GM12865 (cell line): ENCODE results near the gene SDHAF2.
"Not testable (repeated sequence)": the region's sequence is repeated elsewhere in the genome, so short reads cannot be mapped to it uniquely, and the experiment has no call there.

Experiments used
- DNase-seq: peaks from one replicate; pipeline ENCODE4 v3.0.0; 2010; ENCODE audit warnings: low read depth
- H3K4me3 ChIP-seq: 2 replicates; pipeline ENCODE4 v1.5.1; 2011; ENCODE audit warnings: mild to moderate bottlenecking, low read depth, low read length, control low read depth
- TF ChIP-seq, protein P1 (sequence below): IDR thresholded peaks from 2 replicates; pipeline ENCODE4 v1.5.1; 2011; ENCODE audit warnings: low read length, control low read depth, low read depth, inconsistent platforms; ENCODE audit not compliant: insufficient read depth; ENCODE audit errors: missing control alignments

SDHAF2 gene

DNA sequence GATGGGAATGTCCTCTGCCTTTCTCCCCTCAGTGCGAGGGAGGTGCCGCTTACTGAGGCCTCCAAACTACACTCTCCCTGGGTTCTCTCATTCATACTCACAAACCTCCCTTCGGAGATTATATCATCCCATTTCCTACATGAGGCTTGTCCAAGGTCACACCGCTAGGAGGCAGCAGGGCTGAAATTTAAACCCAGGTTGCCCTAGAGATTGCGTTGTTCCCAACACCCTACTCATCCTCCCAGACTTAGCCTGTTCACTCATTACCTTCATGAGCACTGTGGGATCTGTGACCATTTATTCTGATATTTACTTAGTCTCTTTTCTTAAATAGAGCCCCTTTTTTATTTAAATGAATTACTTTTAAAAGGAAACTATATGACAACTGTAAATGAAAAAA, 31.1 kb downstream of the SDHAF2 start:
- no peak for DNase-seq
- no peak overlapping the region for H3K4me3 ChIP-seq
- TF ChIP-seq, protein P1, sequence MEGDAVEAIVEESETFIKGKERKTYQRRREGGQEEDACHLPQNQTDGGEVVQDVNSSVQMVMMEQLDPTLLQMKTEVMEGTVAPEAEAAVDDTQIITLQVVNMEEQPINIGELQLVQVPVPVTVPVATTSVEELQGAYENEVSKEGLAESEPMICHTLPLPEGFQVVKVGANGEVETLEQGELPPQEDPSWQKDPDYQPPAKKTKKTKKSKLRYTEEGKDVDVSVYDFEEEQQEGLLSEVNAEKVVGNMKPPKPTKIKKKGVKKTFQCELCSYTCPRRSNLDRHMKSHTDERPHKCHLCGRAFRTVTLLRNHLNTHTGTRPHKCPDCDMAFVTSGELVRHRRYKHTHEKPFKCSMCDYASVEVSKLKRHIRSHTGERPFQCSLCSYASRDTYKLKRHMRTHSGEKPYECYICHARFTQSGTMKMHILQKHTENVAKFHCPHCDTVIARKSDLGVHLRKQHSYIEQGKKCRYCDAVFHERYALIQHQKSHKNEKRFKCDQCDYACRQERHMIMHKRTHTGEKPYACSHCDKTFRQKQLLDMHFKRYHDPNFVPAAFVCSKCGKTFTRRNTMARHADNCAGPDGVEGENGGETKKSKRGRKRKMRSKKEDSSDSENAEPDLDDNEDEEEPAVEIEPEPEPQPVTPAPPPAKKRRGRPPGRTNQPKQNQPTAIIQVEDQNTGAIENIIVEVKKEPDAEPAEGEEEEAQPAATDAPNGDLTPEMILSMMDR: no peak

DNA sequence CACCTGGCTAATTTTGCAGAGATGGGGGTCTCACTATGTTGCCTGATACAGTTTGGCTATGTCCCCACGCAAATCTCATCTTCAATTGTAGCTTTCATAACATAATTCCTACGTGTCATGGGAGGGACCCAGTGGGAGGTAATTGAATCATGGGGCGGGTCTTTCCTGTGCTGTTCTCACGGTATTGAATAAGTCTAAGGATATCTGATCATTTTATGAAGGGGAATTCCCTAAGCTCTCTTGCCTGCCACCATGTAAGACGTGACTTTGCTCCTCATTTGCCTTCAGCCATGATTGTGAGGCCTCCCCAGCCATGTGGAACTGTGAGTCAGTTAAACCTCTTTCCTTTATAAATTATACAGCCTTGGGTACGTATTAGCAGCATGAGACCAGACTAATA, 37.7 kb downstream of the SDHAF2 start:
- DNase-seq: not testable (repeated sequence)

DNA sequence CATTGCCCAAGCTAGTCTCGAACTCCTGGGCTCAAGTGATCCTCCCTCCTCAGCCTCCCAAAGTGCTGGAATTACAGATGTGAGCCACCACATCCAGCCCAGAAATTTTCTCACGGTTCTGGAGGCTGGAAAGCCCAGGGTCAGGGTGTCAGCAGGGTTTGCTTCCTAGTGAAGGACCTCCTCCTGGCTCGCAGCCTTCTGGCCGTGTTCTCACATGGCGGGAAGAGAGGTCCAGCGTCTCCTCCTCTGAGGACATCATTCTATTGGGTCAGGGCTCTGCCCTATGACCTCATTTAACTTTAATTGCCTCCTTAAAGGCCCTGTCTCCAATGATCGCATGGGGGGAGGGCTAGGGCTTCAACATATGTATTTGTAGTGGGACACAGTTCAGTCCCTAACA, 38.1 kb downstream of the SDHAF2 start:
- no peak overlapping the region for H3K4me3 ChIP-seq
- TF ChIP-seq, protein P1: no peak
- DNase-seq: no peak

More for the DNA sequence above, 37.7 kb downstream of the SDHAF2 start:
- not testable (repeated sequence) for H3K4me3 ChIP-seq

DNA sequence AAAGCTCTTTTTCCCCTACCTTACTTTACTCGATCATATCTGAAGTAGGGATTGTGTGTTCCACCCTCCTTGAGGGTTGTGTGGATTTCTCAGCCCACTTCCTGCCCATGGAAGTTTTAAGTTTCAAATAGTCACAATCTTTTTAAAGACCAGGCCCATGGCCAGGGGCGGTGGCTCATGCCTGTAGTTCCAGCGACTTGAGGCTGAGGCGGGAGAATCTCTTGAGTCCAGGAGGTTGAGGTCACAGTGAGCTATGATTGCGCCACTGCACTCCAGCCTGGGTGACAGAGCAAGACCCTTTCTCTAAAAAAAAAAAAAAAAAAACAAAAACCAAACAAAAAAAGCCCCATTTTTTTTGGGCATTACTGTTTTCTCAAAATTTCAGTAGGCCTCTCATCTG, 42.4 kb downstream of the SDHAF2 start:
- no peak for DNase-seq
- TF ChIP-seq, protein P1: no peak
- no peak overlapping the region for H3K4me3 ChIP-seq

DNA sequence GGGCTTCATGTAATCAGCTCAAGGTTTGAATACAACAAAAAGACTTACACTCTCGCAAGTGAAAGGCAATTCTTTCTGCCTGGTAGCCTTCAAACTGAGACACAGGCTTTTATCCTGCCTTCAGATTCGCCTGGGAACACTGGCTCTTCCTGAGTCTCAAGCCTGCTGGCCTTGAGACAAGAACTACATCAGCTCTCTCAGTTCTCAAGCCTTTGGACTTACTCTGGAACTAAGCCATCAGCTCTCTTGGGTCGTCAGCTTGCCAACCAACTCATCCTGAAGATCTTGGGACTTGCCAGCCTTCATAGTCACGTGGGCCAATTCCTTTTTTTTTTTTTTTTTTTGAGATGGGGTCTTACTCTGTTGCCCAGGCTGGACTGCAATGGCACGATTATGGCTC, 42.9 kb downstream of the SDHAF2 start:
- TF ChIP-seq, protein P1: no peak
- no peak for DNase-seq
- H3K4me3 ChIP-seq: no peak overlapping the region

DNA sequence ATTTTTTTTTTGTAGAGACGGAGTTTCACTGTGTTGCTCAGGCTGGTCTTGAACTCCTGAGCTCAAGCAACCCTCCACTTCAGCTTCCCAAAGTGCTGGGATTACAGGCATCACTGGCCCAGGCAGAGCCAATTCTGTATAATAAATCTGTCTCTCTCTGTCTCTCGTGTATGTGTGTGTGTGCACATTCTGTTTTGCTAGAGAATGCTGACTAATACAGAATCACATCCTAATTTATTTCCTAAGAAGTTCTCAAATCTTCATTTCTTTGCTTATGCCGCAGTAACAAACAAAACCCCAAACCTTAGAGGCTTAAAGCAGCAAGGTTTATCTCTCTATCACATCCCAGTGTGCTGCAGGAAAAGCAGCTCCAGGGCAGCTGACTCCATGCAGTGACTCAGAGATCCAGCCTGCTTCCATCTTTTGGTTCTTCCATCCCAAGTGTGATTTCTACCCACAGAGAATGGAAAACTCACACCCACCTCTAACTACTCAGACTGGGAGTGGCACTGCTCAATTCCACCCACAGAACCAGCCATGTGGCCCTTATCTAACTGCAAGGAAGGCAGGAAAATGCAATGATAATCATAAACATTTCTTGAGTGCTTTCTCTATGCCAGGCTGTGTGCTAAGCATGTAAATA, 43.6 kb downstream of the SDHAF2 start:
- H3K4me3 ChIP-seq: no peak overlapping the region
- DNase-seq: no peak
- TF ChIP-seq, protein P1: no peak

DNA sequence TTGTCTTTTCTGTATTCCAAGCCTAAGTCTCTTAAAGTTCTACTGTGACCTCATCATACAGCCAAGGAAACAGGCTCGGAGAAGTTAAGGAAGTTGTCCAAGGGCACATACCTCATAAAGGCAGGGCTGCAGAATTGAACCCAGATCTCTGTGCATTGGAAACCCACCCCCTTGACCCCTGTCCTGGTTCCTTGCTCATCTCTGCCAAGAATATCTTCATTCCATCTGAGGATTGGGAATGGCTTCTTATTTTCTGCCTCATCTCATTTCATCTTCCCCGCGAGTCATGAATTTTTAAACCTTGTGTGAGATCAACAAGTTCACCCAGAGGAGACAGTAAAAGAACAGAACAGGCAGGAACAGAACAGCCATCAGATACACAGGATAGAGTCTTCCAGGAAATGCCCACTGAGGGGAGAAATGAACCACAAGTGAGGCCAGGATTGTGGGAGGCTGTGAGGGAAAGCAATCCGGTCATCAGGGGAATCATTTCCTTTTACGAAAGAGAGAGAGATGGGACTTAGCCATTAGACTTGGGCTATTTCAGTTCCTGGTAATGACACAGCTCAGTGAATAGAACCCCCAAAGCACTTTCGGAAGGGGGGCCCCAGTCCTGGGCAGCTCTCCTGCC, 44.2 kb downstream of the SDHAF2 start:
- TF ChIP-seq, protein P1: no peak
- no peak for DNase-seq
- no peak overlapping the region for H3K4me3 ChIP-seq
